Karpas-422 (cell line): Measurements from ENCODE around the gene TIMELESS. TPM values are rescaled to one million over a fixed set of nuclear protein-coding genes. Genes with fewer than 3 reads are reported as not detected.
"Not testable (repeated sequence)": the region's sequence is repeated elsewhere in the genome, so short reads cannot be mapped to it uniquely, and the experiment has no call there.

Experiments
- DNase-seq: peaks from one replicate; pipeline ENCODE4 v3.0.0-alpha.2; 2015
- H2AFZ ChIP-seq: fragments of 200-600 bp; sonication (generic); 2 replicates; pipeline ENCODE4 v1.6.1; 2014; ENCODE audit warnings: antibody characterized with exemption, low read length, mixed read lengths
- H3K27ac ChIP-seq: fragments of 200-600 bp; sonication (generic); 2 replicates; pipeline ENCODE4 v1.5.1; 2014; ENCODE audit warnings: mild to moderate bottlenecking, low read length, moderate library complexity
- H3K27me3 ChIP-seq: fragments of 200-600 bp; sonication (generic); 2 replicates; pipeline ENCODE4 v1.6.1; 2014; ENCODE audit warnings: low read length, mixed read lengths
- H3K36me3 ChIP-seq: fragments of 200-600 bp; sonication (generic); 2 replicates; pipeline ENCODE4 v1.6.1; 2014; ENCODE audit warnings: low read length, mixed read lengths; ENCODE audit not compliant: insufficient read depth
- H3K4me1 ChIP-seq: fragments of 200-600 bp; sonication (generic); 2 replicates; pipeline ENCODE4 v1.6.1; 2014; ENCODE audit warnings: mild to moderate bottlenecking, low read length, mixed read lengths
- H3K4me2 ChIP-seq: fragments of 200-600 bp; sonication (generic); 2 replicates; pipeline ENCODE4 v1.6.1; 2014; ENCODE audit warnings: low read length, low read depth, mild to moderate bottlenecking; ENCODE audit not compliant: poor library complexity, severe bottlenecking
- H3K4me3 ChIP-seq: fragments of 200-600 bp; sonication (generic); 2 replicates; pipeline ENCODE4 v1.5.1; 2014; ENCODE audit warnings: mild to moderate bottlenecking, antibody characterized with exemption, low read length, mixed read lengths
- H3K79me2 ChIP-seq: fragments of 200-600 bp; sonication (generic); 2 replicates; pipeline ENCODE4 v1.6.1; 2014; ENCODE audit warnings: mild to moderate bottlenecking, low read length, mixed read lengths
- H3K9ac ChIP-seq: fragments of 200-600 bp; sonication (generic); 2 replicates; pipeline ENCODE4 v1.6.0; 2014; ENCODE audit warnings: low read length
- H3K9me2 ChIP-seq: fragments of 200-600 bp; sonication (generic), shearing (Covaris generic); replicated peaks from 2 replicates; pipeline ENCODE4 v1.6.0; 2014; ENCODE audit warnings: mild to moderate bottlenecking, low read length, moderate library complexity; ENCODE audit not compliant: insufficient read depth
- H3K9me3 ChIP-seq: fragments of 300-700, 200-600 bp; sonication (generic); 2 replicates; pipeline ENCODE4 v1.6.1; 2014; ENCODE audit warnings: low read length, mixed read lengths
- H4K20me1 ChIP-seq: fragments of 200-600 bp; sonication (generic); 2 replicates; pipeline ENCODE4 v1.6.1; 2014; ENCODE audit warnings: mild to moderate bottlenecking, antibody characterized with exemption, low read length, low read depth; ENCODE audit not compliant: insufficient read depth
- total RNA-seq: library from RNA; depleted of rRNA; stranded (reverse); fragments of >200 nt; shearing (Covaris generic); gene quantifications from 2 replicates; pipeline ENCODE4 v1.2.3, GENCODE V29; 2014; ENCODE audit warnings: low replicate concordance

The TIMELESS gene
- total RNA-seq, 1 experiment from 2014 or later: 12.5 TPM

- no peaks in the 10 kb centered on the region for H3K36me3 ChIP-seq
- no peaks in the 10 kb centered on the region for H4K20me1 ChIP-seq
- H3K79me2 ChIP-seq: no peaks in the 10 kb centered on the region
- H3K4me2 ChIP-seq: no peak overlapping the region
- no peak overlapping the region for H3K27ac ChIP-seq
- no peaks in the 10 kb centered on the region for H3K9me3 ChIP-seq
- no peak overlapping the region for H3K9ac ChIP-seq
- DNase-seq: no peak
- no peaks in the 10 kb centered on the region for H3K4me1 ChIP-seq
- H3K9me2 ChIP-seq: no peaks in the 10 kb centered on the region
- H3K4me3 ChIP-seq: no peak overlapping the region
- H2AFZ ChIP-seq: no peak overlapping the region
- no peaks in the 10 kb centered on the region for H3K27me3 ChIP-seq
These were observed 38.5 kb downstream of the TIMELESS start for GRCh38 chr12:56410768-56411167.

GRCh38 chr12:56408799-56409417 lies 40.3 kb downstream of the TIMELESS start:
- H3K27ac ChIP-seq: no peak overlapping the region
- no peak overlapping the region for H2AFZ ChIP-seq
- H3K27me3 ChIP-seq: no peaks in the 10 kb centered on the region
- no peak overlapping the region for H3K4me2 ChIP-seq
- H3K4me1 ChIP-seq: no peaks in the 10 kb centered on the region
- H3K9me2 ChIP-seq: no peaks in the 10 kb centered on the region
- H3K9ac ChIP-seq: no peak overlapping the region
- no peak overlapping the region for H3K4me3 ChIP-seq
- H3K36me3 ChIP-seq: no peaks in the 10 kb centered on the region
- no peak for DNase-seq
- H3K9me3 ChIP-seq: no peaks in the 10 kb centered on the region
- no peaks in the 10 kb centered on the region for H4K20me1 ChIP-seq
- H3K79me2 ChIP-seq: no peaks in the 10 kb centered on the region

- H4K20me1 ChIP-seq, DNase-seq, H3K4me2 ChIP-seq, H3K4me1 ChIP-seq, H3K9me3 ChIP-seq, H2AFZ ChIP-seq, H3K4me3 ChIP-seq, H3K9me2 ChIP-seq, H3K9ac ChIP-seq, H3K36me3 ChIP-seq, H3K79me2 ChIP-seq, H3K27me3 ChIP-seq, H3K27ac ChIP-seq: not testable (repeated sequence)
These were observed 45.0 kb downstream of the TIMELESS start for GRCh38 chr12:56404227-56404626.

- H3K4me3 ChIP-seq, H3K9me3 ChIP-seq, H3K27ac ChIP-seq, H3K79me2 ChIP-seq, H3K27me3 ChIP-seq, H4K20me1 ChIP-seq, H3K4me1 ChIP-seq, DNase-seq, H3K4me2 ChIP-seq, H3K36me3 ChIP-seq, H3K9me2 ChIP-seq, H2AFZ ChIP-seq, H3K9ac ChIP-seq: not testable (repeated sequence)
These were observed 47.6 kb downstream of the TIMELESS start for GRCh38 chr12:56401612-56402011.

- DNase-seq, H3K4me2 ChIP-seq, H3K27ac ChIP-seq, H4K20me1 ChIP-seq, H3K27me3 ChIP-seq, H3K9me3 ChIP-seq, H3K36me3 ChIP-seq, H3K9me2 ChIP-seq, H3K79me2 ChIP-seq, H3K9ac ChIP-seq, H3K4me1 ChIP-seq, H3K4me3 ChIP-seq, H2AFZ ChIP-seq: not testable (repeated sequence)
These were observed 48.1 kb downstream of the TIMELESS start for GRCh38 chr12:56401125-56401524.

- not testable (repeated sequence) for H3K36me3 ChIP-seq, H3K79me2 ChIP-seq, H3K9me2 ChIP-seq, H3K27ac ChIP-seq, H3K9ac ChIP-seq, H3K4me1 ChIP-seq, H2AFZ ChIP-seq, H3K9me3 ChIP-seq, DNase-seq, H3K27me3 ChIP-seq, H4K20me1 ChIP-seq, H3K4me3 ChIP-seq, H3K4me2 ChIP-seq
These were observed 49.8 kb downstream of the TIMELESS start for GRCh38 chr12:56399466-56399865.

- H3K4me2 ChIP-seq: no peak overlapping the region
- no peaks in the 10 kb centered on the region for H3K4me1 ChIP-seq
- no peaks in the 10 kb centered on the region for H3K9me3 ChIP-seq
- H2AFZ ChIP-seq: no peak overlapping the region
- H3K27me3 ChIP-seq: no peaks in the 10 kb centered on the region
- H3K9ac ChIP-seq: no peak overlapping the region
- no peaks in the 10 kb centered on the region for H3K36me3 ChIP-seq
- no peaks in the 10 kb centered on the region for H3K9me2 ChIP-seq
- no peak overlapping the region for H3K27ac ChIP-seq
- H3K4me3 ChIP-seq: no peak overlapping the region
- DNase-seq: no peak
- H4K20me1 ChIP-seq: no peaks in the 10 kb centered on the region
- H3K79me2 ChIP-seq: no peaks in the 10 kb centered on the region
These were observed 50.9 kb downstream of the TIMELESS start for GRCh38 chr12:56398324-56398723.

GRCh38 chr12:56392331-56392730 lies 56.9 kb downstream of the TIMELESS start:
- H2AFZ ChIP-seq: no peak overlapping the region

GRCh38 chr12:56391721-56392120 lies 57.5 kb downstream of the TIMELESS start:
- no peaks in the 10 kb centered on the region for H3K9me2 ChIP-seq
- H3K27me3 ChIP-seq: no peaks in the 10 kb centered on the region
- no peaks in the 10 kb centered on the region for H3K36me3 ChIP-seq
- no peak overlapping the region for H3K27ac ChIP-seq
- peak; percentile 26 for DNase-seq
- H4K20me1 ChIP-seq: no peaks in the 10 kb centered on the region
- no peaks in the 10 kb centered on the region for H3K79me2 ChIP-seq
- no peak overlapping the region for H2AFZ ChIP-seq
- no peaks in the 10 kb centered on the region for H3K4me1 ChIP-seq
- H3K4me3 ChIP-seq: no peak overlapping the region
- no peak overlapping the region for H3K4me2 ChIP-seq
- H3K9ac ChIP-seq: no peak overlapping the region
- H3K9me3 ChIP-seq: no peaks in the 10 kb centered on the region

More at GRCh38 chr12:56392331-56392730, 56.9 kb downstream of the TIMELESS start:
- no peak overlapping the region for H3K4me2 ChIP-seq
- H3K9me3 ChIP-seq: no peaks in the 10 kb centered on the region
- no peaks in the 10 kb centered on the region for H3K4me1 ChIP-seq
- H3K27me3 ChIP-seq: no peaks in the 10 kb centered on the region
- H3K9ac ChIP-seq: no peak overlapping the region
- no peaks in the 10 kb centered on the region for H4K20me1 ChIP-seq
- H3K79me2 ChIP-seq: no peaks in the 10 kb centered on the region
- DNase-seq: no peak
- H3K4me3 ChIP-seq: no peak overlapping the region
- H3K36me3 ChIP-seq: no peaks in the 10 kb centered on the region
- no peaks in the 10 kb centered on the region for H3K9me2 ChIP-seq
- H3K27ac ChIP-seq: no peak overlapping the region
